AG10803 (cell line): ENCODE measurements around the gene NCL.

ENCODE experiments used
- DNase-seq: peaks from one replicate; pipeline ENCODE4 v3.0.0; 2010; ENCODE audit warnings: low read depth
- H3K4me3 ChIP-seq: 2 replicates; pipeline ENCODE4 v1.5.1; 2011; ENCODE audit warnings: mild to moderate bottlenecking, low read length, control low read depth
- TF ChIP-seq, protein P1 (sequence below): conservative IDR thresholded peaks from 2 replicates; pipeline ENCODE4 v1.5.1; 2011; ENCODE audit warnings: mild to moderate bottlenecking, low read length, control low read depth, inconsistent platforms

NCL gene

GRCh38 chr2:231480781-231481180 lies 16.5 kb upstream of the NCL start:
- no peak overlapping the region for H3K4me3 ChIP-seq
- no peak for DNase-seq
- TF ChIP-seq, protein P1, sequence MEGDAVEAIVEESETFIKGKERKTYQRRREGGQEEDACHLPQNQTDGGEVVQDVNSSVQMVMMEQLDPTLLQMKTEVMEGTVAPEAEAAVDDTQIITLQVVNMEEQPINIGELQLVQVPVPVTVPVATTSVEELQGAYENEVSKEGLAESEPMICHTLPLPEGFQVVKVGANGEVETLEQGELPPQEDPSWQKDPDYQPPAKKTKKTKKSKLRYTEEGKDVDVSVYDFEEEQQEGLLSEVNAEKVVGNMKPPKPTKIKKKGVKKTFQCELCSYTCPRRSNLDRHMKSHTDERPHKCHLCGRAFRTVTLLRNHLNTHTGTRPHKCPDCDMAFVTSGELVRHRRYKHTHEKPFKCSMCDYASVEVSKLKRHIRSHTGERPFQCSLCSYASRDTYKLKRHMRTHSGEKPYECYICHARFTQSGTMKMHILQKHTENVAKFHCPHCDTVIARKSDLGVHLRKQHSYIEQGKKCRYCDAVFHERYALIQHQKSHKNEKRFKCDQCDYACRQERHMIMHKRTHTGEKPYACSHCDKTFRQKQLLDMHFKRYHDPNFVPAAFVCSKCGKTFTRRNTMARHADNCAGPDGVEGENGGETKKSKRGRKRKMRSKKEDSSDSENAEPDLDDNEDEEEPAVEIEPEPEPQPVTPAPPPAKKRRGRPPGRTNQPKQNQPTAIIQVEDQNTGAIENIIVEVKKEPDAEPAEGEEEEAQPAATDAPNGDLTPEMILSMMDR, result no peak

DNA sequence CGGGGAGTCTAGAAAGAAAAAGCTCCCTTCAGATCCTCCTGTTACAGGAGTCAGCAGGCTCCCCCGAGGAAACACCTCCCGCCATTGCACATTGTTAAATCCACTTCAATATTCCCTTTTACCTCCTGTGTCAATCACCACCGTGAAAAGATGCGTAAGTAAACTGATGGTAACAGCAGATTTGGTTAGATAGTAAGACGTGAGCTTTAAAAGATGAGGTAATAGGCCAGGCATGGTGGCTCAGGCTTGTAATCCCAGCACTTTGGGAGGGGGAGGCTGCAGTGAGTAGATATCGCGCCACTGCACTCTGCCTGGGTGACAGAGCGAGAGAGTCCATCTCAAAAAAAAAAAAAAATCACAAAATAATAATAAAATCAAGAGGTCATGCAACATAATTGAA lies 15.2 kb upstream of the NCL start:
- no peak overlapping the region for H3K4me3 ChIP-seq
- no peak for DNase-seq
- TF ChIP-seq, protein P1, result no peak

- no peak for DNase-seq
These were observed 12.6 kb upstream of the NCL start for GRCh38 chr2:231476920-231477319.

GRCh38 chr2:231475965-231476364 lies 11.7 kb upstream of the NCL start:
- no peak for DNase-seq
- H3K4me3 ChIP-seq, result no peak overlapping the region
- TF ChIP-seq, protein P1, result no peak

More at GRCh38 chr2:231476920-231477319, 12.6 kb upstream of the NCL start:
- H3K4me3 ChIP-seq, result no peak overlapping the region
- TF ChIP-seq, protein P1, result no peak

GRCh38 chr2:231472816-231473215 lies 8.5 kb upstream of the NCL start:
- no peak for DNase-seq
- TF ChIP-seq, protein P1, result no peak

DNA sequence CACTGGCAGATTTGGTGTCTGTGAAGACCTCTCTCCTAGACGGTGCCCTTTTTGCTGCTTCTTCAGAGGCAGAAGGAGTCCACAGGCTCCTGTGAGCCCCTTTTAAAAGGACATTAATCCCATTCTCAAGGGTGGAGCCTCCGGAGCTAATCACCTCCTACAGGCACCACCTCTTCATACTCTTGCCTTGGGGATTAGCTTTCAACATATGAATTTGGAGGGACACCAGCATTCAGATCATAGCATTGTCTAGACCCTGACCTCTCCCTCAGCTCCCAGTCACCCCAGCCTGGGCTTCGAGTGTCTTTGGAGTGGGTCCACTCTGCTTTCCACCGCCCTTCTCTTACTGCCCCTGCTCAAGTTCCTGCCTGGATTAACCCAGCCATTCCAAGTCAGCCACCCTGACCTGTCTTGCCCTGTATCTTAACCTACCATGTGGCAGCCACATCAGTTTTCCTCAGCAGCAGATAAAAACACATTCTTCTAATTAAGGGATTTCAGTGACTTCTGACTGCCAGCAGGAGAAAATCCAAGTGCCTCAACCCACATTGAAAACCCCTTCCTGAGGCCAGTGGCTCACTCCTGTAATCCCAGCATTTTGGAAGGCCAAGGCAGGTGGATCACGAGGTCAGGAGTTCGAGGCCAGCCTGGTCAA lies 6.1 kb upstream of the NCL start:
- TF ChIP-seq, protein P1, result no peak

More at GRCh38 chr2:231472816-231473215, 8.5 kb upstream of the NCL start:
- no peak overlapping the region for H3K4me3 ChIP-seq

DNA sequence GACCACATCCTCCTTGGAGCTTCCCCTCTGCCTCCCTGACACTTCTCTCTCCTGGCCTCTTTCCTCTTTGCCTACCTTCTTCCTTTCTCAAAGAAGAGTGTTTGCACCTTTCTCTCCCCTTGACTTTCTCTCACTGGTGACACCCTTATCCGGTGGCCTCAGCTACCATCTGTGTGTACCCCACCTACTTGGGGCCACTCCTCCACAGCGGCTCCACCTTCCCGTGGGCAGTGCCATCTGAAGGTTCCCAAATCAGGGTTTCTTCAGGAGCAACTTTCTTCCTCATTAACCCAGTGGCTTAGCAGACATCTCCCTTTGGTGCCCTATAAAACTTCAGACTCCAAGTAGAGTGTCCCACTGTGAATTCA lies 5.3 kb upstream of the NCL start:
- TF ChIP-seq, protein P1, result no peak
- no peak for DNase-seq
- H3K4me3 ChIP-seq, result no peak overlapping the region

More for the DNA sequence above, 6.1 kb upstream of the NCL start:
- H3K4me3 ChIP-seq, result no peak overlapping the region
- DNase-seq, result peak; percentile 31
